ENCODE data around the gene STX7.
"Not testable (repeated sequence)": the region's sequence is repeated elsewhere in the genome, so short reads cannot be mapped to it uniquely, and the experiment has no call there.

The STX7 gene

GRCh38 chr6:132512638-132513632 is at the start of gene STX7:
Gene STX7, minus strand, starts transcription at chr6:132513116. Its CDS starts 9,586 bp downstream, at chr6:132503530.
- Histone ChIP-seq H3K27me3 (ENCODE audit: insufficient read depth, low read length) (peaks cover 18% of the 10 kb centered on the region), H3K4me1 (ENCODE audit: insufficient read depth, low read length) (peaks cover 3% of the 10 kb centered on the region), H3K36me3 (ENCODE audit: insufficient read depth, low read length) (no peaks in the 10 kb centered on the region), H3K9me3 (ENCODE audit: low read length) (no peaks in the 10 kb centered on the region), H3K4me3 (ENCODE audit: low read length) (peak within 1 kb of the TSS; percentile 70), H2AFZ (ENCODE audit: low read depth, low read length) (peak within 1 kb of the TSS; percentile 76)

GRCh38 chr6:132560087-132560486 is 47.2 kb upstream of the STX7 start:
- not testable (repeated sequence) for H2AFZ ChIP-seq (ENCODE audit: low read depth, low read length); H3K27me3 ChIP-seq (ENCODE audit: insufficient read depth, low read length); H3K4me3 ChIP-seq (ENCODE audit: low read length); H3K36me3 ChIP-seq (ENCODE audit: insufficient read depth, low read length); H3K9me3 ChIP-seq (ENCODE audit: low read length); H3K4me1 ChIP-seq (ENCODE audit: insufficient read depth, low read length)

DNA sequence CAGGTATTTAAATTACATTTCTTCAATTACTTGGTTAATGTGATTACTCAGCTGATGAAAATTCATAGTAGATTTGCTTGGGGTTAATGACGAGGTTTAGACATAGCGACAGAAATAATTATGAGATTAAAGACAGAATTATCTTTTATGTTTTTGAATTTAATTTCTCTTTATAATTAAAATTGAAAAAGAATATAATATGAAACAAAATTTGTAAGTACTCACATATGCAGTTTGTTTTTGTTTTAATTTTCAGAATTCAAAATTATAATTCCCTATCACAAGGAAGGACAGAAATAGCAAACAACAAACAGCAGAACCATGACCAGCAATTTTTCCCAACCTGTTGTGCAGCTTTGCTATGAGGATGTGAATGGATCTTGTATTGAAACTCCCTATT is 39.5 kb upstream of the STX7 start, which contains the start of gene TAAR8:
Gene TAAR8 (plus strand): TSS at position 301 of the 400 bp plus-strand sequence. CDS start 21 bp downstream, at position 322.
- no peaks in the 10 kb centered on the region for H3K9me3 ChIP-seq (ENCODE audit: low read length)
- no peak within 1 kb of the TSS for H3K4me3 ChIP-seq (ENCODE audit: low read length)
- no peak within 1 kb of the TSS for H2AFZ ChIP-seq (ENCODE audit: low read depth, low read length)
- H3K36me3 ChIP-seq (ENCODE audit: insufficient read depth, low read length) = no peaks in the 10 kb centered on the region
- H3K27me3 ChIP-seq (ENCODE audit: insufficient read depth, low read length) = no peaks in the 10 kb centered on the region
- no peaks in the 10 kb centered on the region for H3K4me1 ChIP-seq (ENCODE audit: insufficient read depth, low read length)

- Histone ChIP-seq H3K27me3 (ENCODE audit: insufficient read depth, low read length) (no peaks in the 10 kb centered on the region), H3K36me3 (ENCODE audit: insufficient read depth, low read length) (no peaks in the 10 kb centered on the region), H3K4me1 (ENCODE audit: insufficient read depth, low read length) (no peaks in the 10 kb centered on the region), H2AFZ (ENCODE audit: low read depth, low read length) (no peak overlapping the region), H3K9me3 (ENCODE audit: low read length) (no peaks in the 10 kb centered on the region), H3K4me3 (ENCODE audit: low read length) (no peak overlapping the region)
Observed at GRCh38 chr6:132551214-132551613, 38.3 kb upstream of the STX7 start.

- Histone ChIP-seq H3K36me3 (ENCODE audit: insufficient read depth, low read length) (no peaks in the 10 kb centered on the region), H3K9me3 (ENCODE audit: low read length) (no peaks in the 10 kb centered on the region), H2AFZ (ENCODE audit: low read depth, low read length) (no peak overlapping the region), H3K4me1 (ENCODE audit: insufficient read depth, low read length) (no peaks in the 10 kb centered on the region), H3K4me3 (ENCODE audit: low read length) (no peak overlapping the region), H3K27me3 (ENCODE audit: insufficient read depth, low read length) (no peaks in the 10 kb centered on the region)
Observed at GRCh38 chr6:132548746-132549463, 36.0 kb upstream of the STX7 start.

DNA sequence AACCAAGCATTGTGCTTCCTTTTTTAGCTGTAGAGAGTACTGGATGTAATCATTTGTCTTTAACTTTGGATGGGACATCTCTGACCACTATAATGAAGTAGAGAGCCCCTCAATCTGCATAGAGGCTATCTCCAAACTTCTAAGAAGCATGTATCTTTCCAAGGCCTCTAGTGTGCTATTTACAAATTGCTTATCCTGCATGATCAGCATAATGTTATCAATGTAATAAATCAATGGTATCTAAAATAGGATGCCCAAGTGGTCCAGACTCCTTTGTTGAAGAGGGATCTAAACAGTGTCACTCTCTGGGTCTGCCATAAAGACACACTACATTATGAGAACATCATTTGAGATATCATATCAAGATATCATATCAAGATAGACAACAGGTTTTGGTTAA is 31.9 kb upstream of the STX7 start:
- H3K4me3 ChIP-seq (ENCODE audit: low read length) = no peak overlapping the region
- no peaks in the 10 kb centered on the region for H3K9me3 ChIP-seq (ENCODE audit: low read length)
- no peaks in the 10 kb centered on the region for H3K4me1 ChIP-seq (ENCODE audit: insufficient read depth, low read length)
- H2AFZ ChIP-seq (ENCODE audit: low read depth, low read length) = no peak overlapping the region
- H3K36me3 ChIP-seq (ENCODE audit: insufficient read depth, low read length) = no peaks in the 10 kb centered on the region
- H3K27me3 ChIP-seq (ENCODE audit: insufficient read depth, low read length) = no peaks in the 10 kb centered on the region

GRCh38 chr6:132537977-132538376 is 25.1 kb upstream of the STX7 start, which contains the start of gene TAAR9:
Gene TAAR9, plus strand, starts transcription at chr6:132538277. Its CDS starts 13 bp downstream, at chr6:132538290.
- no peaks in the 10 kb centered on the region for H3K27me3 ChIP-seq (ENCODE audit: insufficient read depth, low read length)
- H2AFZ ChIP-seq (ENCODE audit: low read depth, low read length) = no peak within 1 kb of the TSS
- no peaks in the 10 kb centered on the region for H3K9me3 ChIP-seq (ENCODE audit: low read length)
- H3K4me3 ChIP-seq (ENCODE audit: low read length) = no peak within 1 kb of the TSS
- no peaks in the 10 kb centered on the region for H3K36me3 ChIP-seq (ENCODE audit: insufficient read depth, low read length)
- no peaks in the 10 kb centered on the region for H3K4me1 ChIP-seq (ENCODE audit: insufficient read depth, low read length)

DNA sequence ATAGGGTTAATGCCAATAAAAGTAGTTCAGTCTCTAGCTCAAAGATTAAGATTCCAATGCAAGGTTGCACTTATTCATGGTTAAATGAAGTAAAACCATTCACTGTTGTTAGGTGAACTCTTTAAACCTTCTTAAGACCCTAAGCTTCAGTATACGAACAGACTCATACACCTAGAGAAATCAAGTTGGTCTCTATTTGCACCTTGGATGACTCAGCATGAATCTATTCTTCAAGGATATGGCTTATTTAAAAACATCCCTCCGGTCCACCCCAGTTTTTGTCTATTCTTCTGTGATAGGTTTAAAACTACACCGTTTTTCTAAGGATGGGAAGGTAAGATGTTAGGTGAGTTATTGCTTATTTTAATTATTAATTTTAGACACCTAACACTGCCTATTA is 24.2 kb upstream of the STX7 start:
- no peaks in the 10 kb centered on the region for H3K27me3 ChIP-seq (ENCODE audit: insufficient read depth, low read length)
- no peak overlapping the region for H3K4me3 ChIP-seq (ENCODE audit: low read length)
- H3K4me1 ChIP-seq (ENCODE audit: insufficient read depth, low read length) = no peaks in the 10 kb centered on the region
- no peaks in the 10 kb centered on the region for H3K9me3 ChIP-seq (ENCODE audit: low read length)
- H2AFZ ChIP-seq (ENCODE audit: low read depth, low read length) = no peak overlapping the region
- H3K36me3 ChIP-seq (ENCODE audit: insufficient read depth, low read length) = no peaks in the 10 kb centered on the region

DNA sequence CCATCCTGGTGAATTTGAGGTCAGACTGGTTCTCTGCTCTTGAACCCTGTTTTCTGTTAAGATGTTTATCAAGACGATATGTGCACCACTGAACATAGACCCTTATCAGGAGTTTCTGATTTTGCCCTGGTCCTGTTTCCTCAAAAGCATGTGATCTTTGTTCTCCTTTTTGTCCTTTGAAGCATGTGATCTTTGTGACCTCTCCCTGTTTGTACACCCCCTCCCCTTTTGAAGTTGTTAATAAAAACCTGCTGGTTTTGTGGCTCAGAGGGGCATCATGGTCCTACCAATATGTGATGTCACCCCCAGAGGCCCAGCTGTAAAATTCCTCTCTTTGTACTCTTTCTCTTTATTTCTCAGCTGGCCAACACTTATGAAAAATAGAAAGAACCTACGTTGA is 21.6 kb upstream of the STX7 start:
- H3K9me3 ChIP-seq (ENCODE audit: low read length); H2AFZ ChIP-seq (ENCODE audit: low read depth, low read length); H3K4me1 ChIP-seq (ENCODE audit: insufficient read depth, low read length); H3K36me3 ChIP-seq (ENCODE audit: insufficient read depth, low read length); H3K27me3 ChIP-seq (ENCODE audit: insufficient read depth, low read length); H3K4me3 ChIP-seq (ENCODE audit: low read length): not testable (repeated sequence)

GRCh38 chr6:132530293-132530974 is 17.5 kb upstream of the STX7 start:
- H3K4me3 ChIP-seq (ENCODE audit: low read length) = no peak overlapping the region
- no peaks in the 10 kb centered on the region for H3K36me3 ChIP-seq (ENCODE audit: insufficient read depth, low read length)

GRCh38 chr6:132527791-132528190 is 14.9 kb upstream of the STX7 start:
- Histone ChIP-seq H3K9me3 (ENCODE audit: low read length) (peaks cover 4% of the 10 kb centered on the region), H3K4me1 (ENCODE audit: insufficient read depth, low read length) (no peaks in the 10 kb centered on the region), H2AFZ (ENCODE audit: low read depth, low read length) (no peak overlapping the region), H3K27me3 (ENCODE audit: insufficient read depth, low read length) (peaks cover 8% of the 10 kb centered on the region), H3K4me3 (ENCODE audit: low read length) (no peak overlapping the region), H3K36me3 (ENCODE audit: insufficient read depth, low read length) (no peaks in the 10 kb centered on the region)

More at GRCh38 chr6:132530293-132530974, 17.5 kb upstream of the STX7 start:
- H3K9me3 ChIP-seq (ENCODE audit: low read length) = no peaks in the 10 kb centered on the region
- H3K4me1 ChIP-seq (ENCODE audit: insufficient read depth, low read length) = no peaks in the 10 kb centered on the region
- peaks cover 8% of the 10 kb centered on the region for H3K27me3 ChIP-seq (ENCODE audit: insufficient read depth, low read length)
- H2AFZ ChIP-seq (ENCODE audit: low read depth, low read length) = no peak overlapping the region

GRCh38 chr6:132526461-132526860 is 13.5 kb upstream of the STX7 start:
- H3K4me1 ChIP-seq (ENCODE audit: insufficient read depth, low read length) = no peaks in the 10 kb centered on the region
- H2AFZ ChIP-seq (ENCODE audit: low read depth, low read length) = no peak overlapping the region
- H3K27me3 ChIP-seq (ENCODE audit: insufficient read depth, low read length) = peaks cover 8% of the 10 kb centered on the region
- no peak overlapping the region for H3K4me3 ChIP-seq (ENCODE audit: low read length)
- H3K9me3 ChIP-seq (ENCODE audit: low read length) = peaks cover 4% of the 10 kb centered on the region
- H3K36me3 ChIP-seq (ENCODE audit: insufficient read depth, low read length) = no peaks in the 10 kb centered on the region

- H2AFZ ChIP-seq (ENCODE audit: low read depth, low read length) = no peak overlapping the region
- H3K9me3 ChIP-seq (ENCODE audit: low read length) = peaks cover 4% of the 10 kb centered on the region
- H3K27me3 ChIP-seq (ENCODE audit: insufficient read depth, low read length) = peaks cover 10% of the 10 kb centered on the region
- H3K4me3 ChIP-seq (ENCODE audit: low read length) = no peak overlapping the region
- H3K4me1 ChIP-seq (ENCODE audit: insufficient read depth, low read length) = no peaks in the 10 kb centered on the region
- no peaks in the 10 kb centered on the region for H3K36me3 ChIP-seq (ENCODE audit: insufficient read depth, low read length)
Observed at GRCh38 chr6:132525866-132526265, 12.9 kb upstream of the STX7 start.
